Stomach (tissue), 9 donors: ENCODE data around the gene BRF1. TPM values are rescaled to one million over a fixed set of nuclear protein-coding genes. Genes with fewer than 3 reads are reported as not detected.
A peak's percentile ranks its signal among the peaks of the same experiment; 100 is the strongest.

Experiments
- DNase-seq, 2 donors: peaks; one replicate each; pipeline versions ENCODE4 v3.0.0 to v3.0.0-alpha.2; 2013 to 2019
- H3K27ac ChIP-seq, 5 donors: fragments of 200-600 bp in 4 of 5; sonication (generic) in 4 of 5; one replicate each; pipeline ENCODE4 v1.5.1; 2013 to 2019; ENCODE audit warnings: mild to moderate bottlenecking in 1 of 5, moderate library complexity in 1 of 5
- H3K27me3 ChIP-seq, 3 donors: fragments of 200-600 bp; sonication (generic); one replicate each; pipeline ENCODE4 v1.5.1; 2017 to 2019; ENCODE audit warnings: mixed run types in 1 of 3
- H3K36me3 ChIP-seq, 4 donors: fragments of 200-600 bp; sonication (generic); 1 replicate in 3 of 4; 2 replicates in 1 of 4; pipeline ENCODE4 v1.5.1; 2016 to 2019
- H3K4me1 ChIP-seq, 4 donors: fragments of 200-600 bp; sonication (generic); one replicate each; pipeline ENCODE4 v1.5.1; 2016 to 2019
- H3K4me3 ChIP-seq, 4 donors: fragments of 200-600 bp; sonication (generic) in 3 of 4; one replicate each; pipeline ENCODE4 v1.5.1; 2016 to 2019; ENCODE audit warnings: mild to moderate bottlenecking in 1 of 4
- H3K9me3 ChIP-seq, 4 donors: fragments of 200-600 bp; sonication (generic); one replicate each; pipeline ENCODE4 v1.5.1; 2016 to 2019
- CTCF ChIP-seq, 7 experiments: fragments of 450-650 bp in 4 of 7; fragments of 200-600 bp in 3 of 7; sonication (generic) in 3 of 7; IDR thresholded peaks; one replicate each; pipeline ENCODE4 v1.5.1; 2016 to 2019; ENCODE audit warnings: antibody characterized with exemption in 7 of 7, control low read depth in 2 of 7, mild to moderate bottlenecking in 1 of 7
- EP300 ChIP-seq: sonication (generic); formaldehyde crosslinking; IDR thresholded peaks from one replicate; pipeline ENCODE4 v1.6.1; 2017; ENCODE audit warnings: antibody characterized with exemption
- POLR2A ChIP-seq, 4 donors: fragments of 450-650 bp; IDR thresholded peaks; one replicate each; pipeline ENCODE4 v1.6.1; 2016; ENCODE audit warnings: antibody characterized with exemption in 4 of 4, control low read depth in 2 of 4, mild to moderate bottlenecking in 1 of 4, moderate library complexity in 1 of 4
- POLR2AphosphoS5 ChIP-seq, 3 donors: sonication (generic); formaldehyde crosslinking; IDR thresholded peaks; one replicate each; pipeline ENCODE4 v1.6.1; 2016; ENCODE audit warnings: antibody characterized with exemption in 3 of 3
- WGBS, 5 donors: extraction: QIAGEN DNeasy Blood & Tissue Kit in 3 of 5; methylation state at CpG; one replicate each; pipeline versions ENCODE4 v1.1.5 to v1.1.7; 2013 to 2018; 5-methylcytosine and 5-hydroxymethylcytosine counted together
- intact Hi-C: fragments of 100-400 bp; cut with DNase I; formaldehyde crosslinking; loops from one replicate; pipeline ENCODE4 v1.15.1; 2023; ENCODE audit warnings: low total_unique reads
- polyA plus RNA-seq, 3 donors: library from polyadenylated mRNA; stranded (reverse); fragments of 200-250 nt; gene quantifications; one replicate each; pipeline ENCODE4 v1.2.3, GENCODE V29; 2013
- total RNA-seq, 5 donors: library from RNA; depleted of rRNA; stranded (reverse); fragments of >200 nt; gene quantifications; one replicate each; pipeline versions ENCODE4 v1.1.0 to v1.2.3, GENCODE V29; 2014 to 2016
- donor health status: healthy with polysubstance abuse.
- donor health status: Bipolar disorder and iron deficiency.
- donor health status: healthy.

BRF1 gene
- total and polyA plus RNA-seq, 8 donors = 9.2 to 141 (median 33.9) TPM

- Histone ChIP-seq H3K4me3 (no peak overlapping the region), H3K27ac (no peak overlapping the region), H3K27me3 (no peaks in the 10 kb centered on the region), H3K36me3 (peaks cover 7 to 65% (median 48%) of the 10 kb centered on the region in 4 donors), H3K4me1 (peaks cover 0 to 12% (median 4%) of the 10 kb centered on the region in 4 donors), H3K9me3 (no peaks in the 10 kb centered on the region)
- DNase-seq = peak; percentile 65 to 79
- WGBS, 5 donors = 31 to 74% (median 42%) methylated on average over 7 of the region's 7 CpGs
- intact Hi-C loops = no loop called here
- TF ChIP-seq POLR2AphosphoS5 (IDR thresholded peaks at IDR 0.05) = no peak
- no peak for TF ChIP-seq CTCF (IDR thresholded peaks at IDR 0.05)
- no peak for TF ChIP-seq POLR2A (IDR thresholded peaks at IDR 0.05)
- no peak for TF ChIP-seq EP300
Observed at GRCh38 chr14:105258846-105259245, 42.0 kb downstream of the BRF1 start.

- Histone ChIP-seq H3K27ac (no peak overlapping the region), H3K9me3 (no peaks in the 10 kb centered on the region), H3K36me3 (peaks cover 7 to 70% (median 51%) of the 10 kb centered on the region in 4 donors), H3K4me1 (peaks cover 0 to 12% (median 4%) of the 10 kb centered on the region in 4 donors), H3K27me3 (no peaks in the 10 kb centered on the region), H3K4me3 (no peak overlapping the region)
- intact Hi-C loops = no loop called here
- peak in 1 of 2 donors; percentile 78 for DNase-seq
- WGBS, 5 donors = 71 to 87% (median 79%) methylated on average over 10 to 15 of the region's 15 CpGs
- TF ChIP-seq POLR2AphosphoS5 (IDR thresholded peaks at IDR 0.05) (no peak), EP300 (no peak), CTCF (IDR thresholded peaks at IDR 0.05) (no peak), POLR2A (IDR thresholded peaks at IDR 0.05) (no peak)
Observed at GRCh38 chr14:105257464-105257863, 43.3 kb downstream of the BRF1 start.

- H3K4me3 ChIP-seq = no peak overlapping the region
- WGBS, 5 donors = 93 to 97% (median 97%) methylated on average over 13 to 19 of the region's 19 CpGs
- H3K27ac ChIP-seq = no peak overlapping the region
- intact Hi-C loops = no loop called here
- TF ChIP-seq POLR2A (IDR thresholded peaks at IDR 0.05) (no peak), POLR2AphosphoS5 (IDR thresholded peaks at IDR 0.05) (no peak), CTCF (IDR thresholded peaks at IDR 0.05) (no peak)
- peaks cover 15 to 76% (median 56%) of the 10 kb centered on the region in 4 donors for H3K36me3 ChIP-seq
- no peak for DNase-seq
- peaks cover 0 to 12% (median 4%) of the 10 kb centered on the region in 4 donors for H3K4me1 ChIP-seq
- H3K9me3 ChIP-seq = no peaks in the 10 kb centered on the region
- no peaks in the 10 kb centered on the region for H3K27me3 ChIP-seq
Observed at GRCh38 chr14:105256292-105256960, 44.4 kb downstream of the BRF1 start.

- no peak for DNase-seq
- H3K36me3 ChIP-seq = peaks cover 19 to 79% (median 59%) of the 10 kb centered on the region in 4 donors
- 69 to 87% (median 82%) methylated on average over 4 to 6 of the region's 6 CpGs for WGBS, 5 donors
- H3K4me3 ChIP-seq = no peak overlapping the region
- intact Hi-C loops = no loop called here
- peaks cover 1 to 18% (median 8%) of the 10 kb centered on the region in 4 donors for H3K4me1 ChIP-seq
- H3K9me3 ChIP-seq = no peaks in the 10 kb centered on the region
- no peak overlapping the region for H3K27ac ChIP-seq
- H3K27me3 ChIP-seq = no peaks in the 10 kb centered on the region
- no peak for TF ChIP-seq EP300
- TF ChIP-seq CTCF (IDR thresholded peaks at IDR 0.05) = no peak
- no peak for TF ChIP-seq POLR2AphosphoS5 (IDR thresholded peaks at IDR 0.05)
- no peak for TF ChIP-seq POLR2A (IDR thresholded peaks at IDR 0.05)
Observed at GRCh38 chr14:105255021-105255507, 45.7 kb downstream of the BRF1 start.
